ENCODE measurements around the gene B3GALT4.

Gene B3GALT4

GRCh38 chr6:33315793-33316602 lies 39.1 kb downstream of the B3GALT4 start:
- DNase-seq = no peak

DNA sequence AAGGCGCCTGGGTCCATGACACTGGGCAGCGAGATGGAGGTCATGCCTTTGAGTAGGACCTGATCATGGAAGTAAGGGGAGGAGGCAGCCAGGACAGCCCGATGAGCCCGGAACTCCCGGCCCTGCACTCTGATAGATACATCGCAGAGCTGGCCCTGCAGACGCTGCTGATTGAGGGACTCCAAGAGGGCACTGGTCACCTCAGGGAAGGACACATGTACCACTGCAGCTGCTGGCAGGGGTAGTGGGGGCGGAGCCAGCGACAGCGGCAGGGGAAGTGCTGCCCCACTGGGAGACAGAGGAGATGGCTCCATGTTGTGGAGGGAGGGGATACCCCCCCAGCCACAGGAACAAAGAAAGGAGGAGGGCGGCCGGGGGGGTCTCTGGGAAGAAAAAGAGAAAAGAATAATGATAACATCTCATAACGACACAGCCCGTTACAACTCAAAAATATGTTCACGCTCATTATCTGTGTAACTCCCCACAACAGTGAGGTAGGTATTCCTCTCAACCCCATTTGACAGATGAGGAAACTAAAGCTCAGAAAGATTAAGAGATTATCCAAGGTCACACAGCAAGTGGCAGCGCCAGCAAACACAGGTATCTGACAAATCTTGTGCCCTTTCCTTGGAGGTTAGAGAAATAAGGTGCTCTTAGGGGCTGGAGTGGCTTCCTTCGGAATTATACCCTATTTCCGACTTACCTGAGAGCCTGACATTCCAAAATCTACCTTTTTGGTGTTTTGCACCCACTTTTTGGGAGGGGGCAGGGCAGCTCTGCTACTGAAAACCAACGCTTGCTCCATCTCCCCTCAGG lies 39.9 kb downstream of the B3GALT4 start:
- no peak for DNase-seq

GRCh38 chr6:33317419-33317668 lies 40.4 kb downstream of the B3GALT4 start:
- no peak for DNase-seq

- DNase-seq = peak; percentile 98
These were observed 40.9 kb downstream of the B3GALT4 start, which contains the start of gene ZBTB22 for GRCh38 chr6:33317669-33318425. ZBTB22 (minus strand) TSS chr6:33317744; CDS start chr6:33316916, 828 bp downstream.

DNA sequence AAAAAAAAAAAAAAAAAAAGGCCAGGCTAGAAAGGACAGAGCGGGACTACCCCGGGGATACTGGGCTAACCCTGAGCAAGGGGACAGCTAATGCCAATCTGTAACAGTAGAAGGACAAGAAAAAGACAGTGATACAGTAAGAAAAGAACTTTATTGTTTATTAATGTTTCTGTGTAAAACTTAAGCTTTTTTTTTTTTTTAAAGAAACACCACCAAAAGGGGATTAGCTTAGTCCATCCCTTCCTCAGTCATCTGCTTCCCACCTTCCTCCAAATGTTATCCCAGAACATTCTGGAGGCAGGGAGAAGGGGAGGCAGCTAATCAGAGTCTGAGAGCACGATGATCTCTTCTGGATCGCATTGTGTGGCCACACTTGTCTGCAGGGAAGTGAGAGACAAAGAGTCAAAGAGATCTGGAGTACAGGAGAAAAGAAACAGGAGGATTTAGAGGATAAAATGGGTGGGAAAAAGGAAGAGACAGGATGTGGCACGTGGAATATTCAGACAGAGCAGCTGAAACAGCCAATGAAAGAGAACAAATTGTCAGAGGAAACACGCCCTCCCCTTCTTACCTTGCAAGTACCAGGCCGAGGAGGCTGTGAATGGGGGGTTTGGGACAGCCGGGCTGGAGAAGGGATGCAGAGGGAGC lies 41.6 kb downstream of the B3GALT4 start:
- DNase-seq = no peak

- DNase-seq = no peak
These were observed 43.0 kb downstream of the B3GALT4 start for GRCh38 chr6:33319939-33320314.

DNA sequence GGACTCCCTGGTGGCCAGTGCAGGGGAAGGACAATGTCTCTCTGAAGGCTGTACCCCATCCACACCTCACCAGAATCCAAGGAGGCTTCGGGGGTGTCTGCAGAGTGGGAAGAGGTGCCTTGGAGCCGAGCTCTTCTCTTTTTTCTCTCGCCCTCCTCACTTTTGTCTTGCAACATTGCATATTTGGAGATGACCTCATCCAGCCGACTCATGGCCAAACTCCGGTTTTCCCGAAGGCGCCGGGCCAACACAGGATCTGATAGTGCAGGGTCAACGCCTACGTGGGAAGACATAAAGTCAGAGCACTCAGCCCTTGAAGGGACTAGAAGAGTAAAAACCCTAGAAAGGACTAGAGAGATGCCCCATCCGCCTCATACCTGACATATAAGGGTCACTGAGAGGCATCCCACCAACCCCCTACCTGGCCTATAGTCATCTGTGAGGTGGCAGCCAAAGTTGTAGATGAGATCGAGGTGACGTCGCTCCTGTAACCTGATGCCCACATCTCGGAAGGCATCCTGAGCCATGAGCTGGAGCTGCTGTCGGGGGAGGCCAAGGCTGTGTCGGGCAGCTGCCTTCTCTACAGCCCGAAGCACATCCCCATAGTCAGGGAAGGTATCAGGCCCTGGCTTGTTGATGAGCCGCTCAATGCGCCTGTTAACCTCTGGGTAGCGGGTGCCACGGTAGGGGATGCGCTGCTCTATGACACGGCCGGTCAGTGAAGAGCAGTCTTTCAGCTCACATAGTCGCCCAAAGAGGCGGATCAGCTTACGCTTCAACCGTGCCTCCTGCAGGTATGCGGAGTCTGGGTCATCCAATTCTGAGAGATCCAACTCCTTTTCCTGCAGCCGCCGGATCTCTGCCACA lies 43.6 kb downstream of the B3GALT4 start:
- DNase-seq = no peak

DNA sequence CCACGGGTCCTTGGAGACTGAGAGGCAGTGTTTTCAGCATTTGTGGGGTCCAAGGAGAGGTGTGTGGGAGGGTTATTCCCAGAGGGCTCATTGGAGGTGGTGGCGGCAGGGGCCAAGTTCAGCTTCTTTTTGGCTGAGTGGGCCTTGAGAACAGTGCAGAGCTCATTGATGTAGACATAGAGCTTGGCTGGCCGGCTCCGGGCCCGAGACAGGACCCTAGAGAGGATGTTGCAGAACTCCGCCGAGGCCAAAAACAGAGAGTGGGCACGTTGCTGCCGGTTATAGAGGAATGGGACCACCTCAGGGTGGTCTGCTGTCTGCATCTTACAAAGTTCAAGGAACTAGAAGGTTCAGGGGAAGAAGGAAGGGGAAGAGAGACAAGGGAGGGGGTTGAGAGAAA lies 44.3 kb downstream of the B3GALT4 start:
- DNase-seq = no peak

- DNase-seq = peak in 1 of 2 experiments; percentile 23
These were observed 46.7 kb downstream of the B3GALT4 start for GRCh38 chr6:33323623-33323948.

DNA sequence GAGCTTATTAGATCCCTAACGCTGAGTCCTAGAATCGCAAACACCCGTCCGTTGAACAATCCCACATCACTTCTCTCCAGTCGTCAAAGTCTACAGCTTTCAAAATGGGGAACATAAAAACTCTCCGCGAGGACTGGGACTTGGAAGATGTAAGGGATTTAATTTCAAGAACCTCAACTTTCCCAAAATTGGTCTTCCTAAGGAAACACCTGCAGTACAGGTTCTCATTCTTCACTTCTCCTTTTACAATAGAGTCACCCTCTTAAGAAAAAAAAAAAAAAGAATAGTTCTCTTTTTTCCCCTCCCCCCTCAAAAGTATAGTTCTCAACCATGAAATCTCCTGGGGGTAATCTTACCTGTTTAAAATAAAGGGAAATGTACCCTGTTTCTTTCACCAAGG lies 47.2 kb downstream of the B3GALT4 start:
- no peak for DNase-seq

All from activated CD4-positive, alpha-beta T cell treated with anti-CD3 and anti-CD28 coated beads, Interleukin-2, amount 50 U/mL, for 48 hours (primary cell).